NK-92 (cell line): ENCODE measurements around the gene GAPDH.
A peak's percentile ranks its signal among the peaks of the same experiment; 100 is the strongest.
"Not testable (repeated sequence)": the region's sequence is repeated elsewhere in the genome, so short reads cannot be mapped to it uniquely, and the experiment has no call there.

Source experiments
- DNase-seq: peaks from one replicate; lab custom pipeline; 2025; ENCODE audit not compliant: unreplicated experiment; lab: John Stamatoyannopoulos, UW

GAPDH gene

GRCh38 chr12:6560501-6561205 lies 26.3 kb downstream of the GAPDH start:
- no peak for DNase-seq

DNA sequence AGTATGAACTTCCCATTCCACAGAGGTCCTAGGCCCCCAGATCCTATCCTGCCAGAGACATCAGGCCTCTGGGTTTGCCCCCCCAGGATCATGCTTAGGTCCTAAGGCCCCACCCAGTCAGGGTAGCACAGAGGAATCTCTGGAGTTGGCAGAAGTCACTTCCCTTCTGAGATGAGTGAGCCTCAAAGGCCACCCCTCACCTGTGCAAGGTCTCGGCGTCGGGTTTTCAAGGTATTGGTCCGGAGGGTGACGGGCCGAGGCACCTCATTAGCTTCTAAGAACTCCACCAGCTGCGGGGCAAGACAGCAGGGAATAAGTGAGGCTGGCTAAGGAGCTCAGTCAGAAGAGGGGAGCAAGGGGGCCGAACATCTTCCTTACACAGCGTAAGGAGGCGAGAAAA lies 28.6 kb downstream of the GAPDH start:
- no peak for DNase-seq

- peak; percentile 1 for DNase-seq
Observed at GRCh38 chr12:6563448-6564050, 29.2 kb downstream of the GAPDH start.

DNA sequence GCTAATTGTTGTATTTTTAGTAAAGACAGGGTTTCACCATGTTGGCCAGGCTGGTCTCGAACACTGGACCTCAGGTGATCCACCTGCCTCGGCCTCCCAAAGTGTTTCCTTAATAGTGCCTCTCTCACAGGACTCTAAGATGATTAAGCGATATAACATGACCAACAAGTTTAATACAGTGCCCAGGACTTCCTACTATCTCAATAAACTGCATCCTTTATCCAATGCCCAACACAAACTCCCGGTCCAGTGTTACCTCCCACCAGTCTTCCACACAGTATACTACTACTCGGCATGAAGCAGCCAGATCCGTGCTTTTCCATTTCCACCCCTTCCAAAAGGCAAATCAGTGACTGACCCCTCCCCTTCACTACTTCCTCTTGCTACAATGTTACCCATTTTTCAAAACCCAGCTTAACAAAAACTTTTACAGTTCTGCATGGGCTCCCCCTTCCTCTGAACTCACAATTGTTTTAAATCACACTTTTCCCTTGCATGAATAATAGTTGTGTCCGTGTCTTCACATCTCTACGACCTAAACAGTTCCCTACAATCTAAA lies 32.9 kb downstream of the GAPDH start:
- no peak for DNase-seq

DNA sequence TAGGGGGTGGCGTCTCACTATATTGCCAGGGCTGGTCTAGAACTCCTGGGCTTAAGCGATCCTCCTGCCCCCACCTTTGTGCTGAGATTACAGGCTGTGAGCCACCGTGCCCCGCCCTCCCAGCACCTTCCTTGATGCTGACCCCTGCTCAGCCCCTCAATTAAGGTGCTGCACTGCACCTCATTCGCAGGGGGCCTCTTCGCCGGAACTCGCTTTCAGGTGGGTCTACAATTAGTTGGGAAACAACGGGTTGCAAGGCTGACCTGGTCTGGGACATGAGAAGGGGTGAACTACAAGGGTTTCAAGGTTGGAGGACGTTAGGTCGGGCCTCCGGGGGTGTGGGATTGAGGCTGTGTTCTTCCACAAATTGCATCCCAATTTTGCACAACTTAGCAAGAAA lies 35.0 kb downstream of the GAPDH start:
- no peak for DNase-seq

DNA sequence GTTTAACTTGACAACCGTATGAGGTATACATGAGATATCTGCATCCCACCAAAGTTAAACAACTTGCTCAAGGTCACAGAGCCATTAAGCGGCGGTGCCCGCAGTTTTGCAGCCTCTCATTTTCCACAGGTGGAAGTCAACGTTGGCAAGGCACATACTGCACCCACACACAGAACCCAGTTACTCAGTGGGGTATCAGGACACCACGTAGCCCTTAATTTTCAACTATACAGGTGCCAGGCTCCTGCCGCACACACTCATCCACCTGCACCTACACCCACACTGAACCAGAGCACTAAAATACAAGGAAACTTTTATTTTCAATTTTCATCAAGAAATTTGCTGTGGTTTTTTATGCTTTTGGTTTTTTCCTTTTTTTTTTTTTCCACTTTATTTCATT lies 35.5 kb downstream of the GAPDH start:
- DNase-seq = no peak

DNA sequence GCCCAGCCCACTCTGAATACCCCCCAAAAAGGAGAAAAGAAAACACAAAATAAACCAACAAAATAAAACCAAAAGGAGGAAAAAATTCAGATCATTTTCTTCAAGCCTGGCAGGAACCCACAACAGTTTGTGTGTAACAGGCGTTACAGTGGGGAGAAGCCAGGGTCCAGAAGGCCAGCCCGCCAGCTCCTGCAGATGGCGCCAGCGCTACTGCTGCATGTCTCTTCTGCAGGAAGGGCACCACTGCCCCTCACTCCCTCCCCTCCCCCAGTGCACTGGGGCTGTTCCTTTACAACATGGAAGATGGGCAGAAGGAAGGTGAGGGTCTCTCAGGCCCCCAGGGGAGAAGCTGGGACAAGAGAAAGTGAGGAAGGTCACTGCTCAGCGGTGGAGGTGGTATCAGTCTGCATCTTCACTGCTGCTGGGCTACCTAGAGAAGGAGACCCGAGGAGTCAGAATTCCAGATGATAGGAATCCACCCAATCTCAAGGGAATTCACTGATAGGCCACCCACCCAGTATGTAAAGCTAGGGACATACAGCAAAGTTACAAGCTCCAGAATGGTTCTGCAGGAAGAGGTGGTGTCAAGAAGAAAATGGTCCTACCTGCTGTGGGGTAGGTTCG lies 36.1 kb downstream of the GAPDH start:
- DNase-seq = no peak

- DNase-seq = no peak
Observed at GRCh38 chr12:6573001-6573400, 38.7 kb downstream of the GAPDH start.

DNA sequence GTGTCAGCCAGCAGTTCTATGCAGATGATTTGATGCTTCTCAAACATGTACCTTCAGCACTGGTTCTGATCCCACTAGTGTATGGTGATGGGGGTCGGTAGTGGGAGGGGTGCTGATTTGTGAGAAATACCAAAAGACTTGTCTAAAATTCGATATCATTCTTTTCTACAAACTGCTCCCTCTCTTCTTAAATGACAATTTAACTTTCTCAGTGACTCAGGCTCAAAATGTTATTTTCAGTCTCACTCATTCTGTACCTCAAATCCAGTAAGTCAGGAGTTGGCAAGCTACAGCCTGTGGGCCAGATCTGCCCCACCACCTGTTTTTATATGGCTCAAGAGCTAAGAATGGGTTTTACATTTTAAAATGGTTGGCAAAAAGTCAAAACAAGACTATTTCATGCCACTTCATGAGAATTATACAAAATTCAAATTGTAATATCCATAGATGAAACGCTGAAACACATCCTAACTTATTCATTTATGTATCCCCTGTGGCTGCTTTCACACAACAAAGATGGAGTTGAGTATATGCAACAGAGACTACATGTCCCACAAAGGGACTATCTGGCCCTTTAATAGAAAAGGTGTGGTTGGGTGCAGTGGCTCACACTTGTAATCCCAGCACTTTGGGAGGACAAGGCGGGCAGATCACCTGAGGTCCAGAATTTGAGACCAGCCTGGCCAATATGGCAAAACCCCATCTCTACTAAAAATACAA lies 40.4 kb downstream of the GAPDH start:
- no peak for DNase-seq

- DNase-seq = no peak
Observed at GRCh38 chr12:6575648-6576047, 41.3 kb downstream of the GAPDH start.

DNA sequence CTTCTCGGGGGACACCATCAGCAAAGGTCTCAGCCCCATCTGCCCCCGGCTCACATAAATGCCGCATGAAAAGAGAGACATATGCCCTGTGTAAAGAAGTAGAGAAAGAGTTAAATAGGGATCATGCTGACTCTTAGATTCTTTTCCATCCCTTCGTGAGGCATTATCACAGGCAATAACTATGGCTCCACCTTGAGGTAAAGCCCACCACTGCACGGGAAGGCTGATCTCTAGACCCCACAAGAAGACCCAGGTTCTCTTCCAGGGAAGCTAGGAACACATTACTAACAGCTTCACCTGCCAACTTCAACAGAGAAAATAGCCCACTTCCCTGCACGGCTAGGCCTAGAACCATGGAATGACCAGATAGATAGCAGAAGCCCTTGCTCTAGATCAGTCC lies 47.9 kb downstream of the GAPDH start:
- DNase-seq = no peak

DNA sequence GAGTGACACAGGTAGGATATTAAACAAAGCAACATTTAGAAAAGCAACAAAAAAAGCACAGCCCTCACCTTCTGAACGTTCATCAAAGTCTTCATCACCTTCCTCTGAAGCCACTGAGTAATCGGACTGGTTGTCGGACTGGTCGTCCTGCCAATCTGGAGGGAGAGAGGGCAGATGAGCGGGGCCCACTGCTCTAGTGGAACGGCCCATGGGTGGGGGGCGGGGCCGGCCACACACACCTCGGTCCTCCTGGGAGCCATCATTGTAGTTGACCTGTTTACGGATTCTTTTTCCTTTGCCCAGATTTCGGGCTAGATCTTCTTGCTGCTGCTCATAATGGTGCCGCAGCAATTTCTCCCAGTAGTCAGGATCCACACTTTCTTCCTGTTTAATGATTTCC lies 48.6 kb downstream of the GAPDH start:
- no peak for DNase-seq

GRCh38 chr12:6584293-6584692 lies 50.0 kb downstream of the GAPDH start:
- no peak for DNase-seq

GRCh38 chr12:6586569-6586968 lies 52.3 kb downstream of the GAPDH start:
- DNase-seq = not testable (repeated sequence)
